Ovary (tissue), 3 donors: ENCODE results near the gene ADRA2C.

Source experiments
- EP300 ChIP-seq: sonication (generic); formaldehyde crosslinking; IDR thresholded peaks from one replicate; pipeline ENCODE4 v1.6.1; 2017; ENCODE audit warnings: antibody characterized with exemption
- POLR2A ChIP-seq: fragments of 450-650 bp; IDR thresholded peaks from one replicate; pipeline ENCODE4 v1.6.1; 2017; ENCODE audit warnings: antibody characterized with exemption, mild to moderate bottlenecking, moderate library complexity
- TF ChIP-seq, protein P1 (sequence below), 3 donors: fragments of 450-650 bp in 2 of 3; fragments of 200-600 bp in 1 of 3; IDR thresholded peaks; one replicate each; pipeline versions ENCODE4 v1.5.1 to v1.8.0; 2016 to 2022; ENCODE audit warnings: antibody characterized with exemption in 3 of 3, mild to moderate bottlenecking in 1 of 3
- donor health status: DM: no; HTN: no; CAD: no.

DNA sequence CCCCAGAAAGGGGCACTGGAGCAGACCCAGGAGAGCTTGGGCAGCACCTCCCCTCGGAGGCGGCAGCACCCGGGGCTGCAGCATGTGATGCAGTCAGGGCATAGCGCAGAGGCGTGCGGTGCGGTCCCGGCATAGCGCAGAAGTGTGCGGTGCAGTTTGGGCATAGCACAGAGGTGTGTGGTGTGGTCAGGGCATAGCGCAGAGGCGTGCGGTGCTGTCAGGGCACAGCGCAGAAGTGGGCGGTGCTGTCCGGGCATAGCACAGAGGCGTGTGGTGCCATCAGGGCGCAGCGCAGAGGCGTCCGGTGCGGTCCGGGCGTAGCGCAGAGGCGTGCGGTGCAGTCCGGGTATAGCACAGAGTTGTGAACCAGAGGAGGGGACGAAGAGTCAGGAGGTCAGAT, 42.8 kb downstream of the ADRA2C start:
- no peak for TF ChIP-seq POLR2A
- TF ChIP-seq, protein P1, sequence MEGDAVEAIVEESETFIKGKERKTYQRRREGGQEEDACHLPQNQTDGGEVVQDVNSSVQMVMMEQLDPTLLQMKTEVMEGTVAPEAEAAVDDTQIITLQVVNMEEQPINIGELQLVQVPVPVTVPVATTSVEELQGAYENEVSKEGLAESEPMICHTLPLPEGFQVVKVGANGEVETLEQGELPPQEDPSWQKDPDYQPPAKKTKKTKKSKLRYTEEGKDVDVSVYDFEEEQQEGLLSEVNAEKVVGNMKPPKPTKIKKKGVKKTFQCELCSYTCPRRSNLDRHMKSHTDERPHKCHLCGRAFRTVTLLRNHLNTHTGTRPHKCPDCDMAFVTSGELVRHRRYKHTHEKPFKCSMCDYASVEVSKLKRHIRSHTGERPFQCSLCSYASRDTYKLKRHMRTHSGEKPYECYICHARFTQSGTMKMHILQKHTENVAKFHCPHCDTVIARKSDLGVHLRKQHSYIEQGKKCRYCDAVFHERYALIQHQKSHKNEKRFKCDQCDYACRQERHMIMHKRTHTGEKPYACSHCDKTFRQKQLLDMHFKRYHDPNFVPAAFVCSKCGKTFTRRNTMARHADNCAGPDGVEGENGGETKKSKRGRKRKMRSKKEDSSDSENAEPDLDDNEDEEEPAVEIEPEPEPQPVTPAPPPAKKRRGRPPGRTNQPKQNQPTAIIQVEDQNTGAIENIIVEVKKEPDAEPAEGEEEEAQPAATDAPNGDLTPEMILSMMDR (IDR thresholded peaks at IDR 0.05) = no peak
- TF ChIP-seq EP300 = no peak
